Measurements from ENCODE around the gene WSB1.
"Not testable (repeated sequence)": the region's sequence is repeated elsewhere in the genome, so short reads cannot be mapped to it uniquely, and the experiment has no call there.

WSB1 gene, protein sequence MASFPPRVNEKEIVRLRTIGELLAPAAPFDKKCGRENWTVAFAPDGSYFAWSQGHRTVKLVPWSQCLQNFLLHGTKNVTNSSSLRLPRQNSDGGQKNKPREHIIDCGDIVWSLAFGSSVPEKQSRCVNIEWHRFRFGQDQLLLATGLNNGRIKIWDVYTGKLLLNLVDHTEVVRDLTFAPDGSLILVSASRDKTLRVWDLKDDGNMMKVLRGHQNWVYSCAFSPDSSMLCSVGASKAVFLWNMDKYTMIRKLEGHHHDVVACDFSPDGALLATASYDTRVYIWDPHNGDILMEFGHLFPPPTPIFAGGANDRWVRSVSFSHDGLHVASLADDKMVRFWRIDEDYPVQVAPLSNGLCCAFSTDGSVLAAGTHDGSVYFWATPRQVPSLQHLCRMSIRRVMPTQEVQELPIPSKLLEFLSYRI
- 268 to 426 reads per million in 2 donors for total RNA-seq

DNA sequence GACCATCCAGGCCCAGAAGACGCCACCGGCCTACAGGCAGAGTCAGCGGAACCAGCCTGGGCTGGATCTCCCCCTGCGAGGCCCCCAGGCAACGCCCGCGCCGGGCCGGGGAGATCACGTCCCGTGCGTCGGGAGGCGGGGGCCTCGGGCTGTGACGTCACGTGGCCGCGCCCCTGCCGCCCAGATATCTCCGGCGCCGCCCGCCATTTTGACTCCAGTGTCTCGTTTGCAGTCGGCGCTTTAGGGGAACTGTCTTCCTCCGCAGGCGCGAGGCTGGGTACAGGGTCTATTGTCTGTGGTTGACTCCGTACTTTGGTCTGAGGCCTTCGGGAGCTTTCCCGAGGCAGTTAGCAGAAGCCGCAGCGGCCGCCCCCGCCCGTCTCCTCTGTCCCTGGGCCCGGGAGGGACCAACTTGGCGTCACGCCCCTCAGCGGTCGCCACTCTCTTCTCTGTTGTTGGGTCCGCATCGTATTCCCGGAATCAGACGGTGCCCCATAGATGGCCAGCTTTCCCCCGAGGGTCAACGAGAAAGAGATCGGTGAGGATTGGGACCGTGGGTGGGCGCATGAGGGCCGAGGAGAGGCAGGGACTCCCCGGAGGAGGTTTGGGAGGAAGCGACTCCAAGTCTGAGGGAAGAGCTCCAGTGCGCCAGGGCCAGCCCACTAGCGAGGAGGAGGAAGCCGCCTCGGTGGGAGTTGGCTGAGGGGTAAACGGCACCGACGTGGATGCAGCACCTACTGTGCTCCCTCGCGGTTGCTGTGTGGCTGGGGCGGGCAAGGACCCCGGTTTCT is at the start of gene WSB1:
TSS of gene WSB1 (plus strand) at position 217 of the 791 bp plus-strand sequence. CDS start at position 499, 282 bp downstream.
- peak; percentile 86 for DNase-seq

DNA sequence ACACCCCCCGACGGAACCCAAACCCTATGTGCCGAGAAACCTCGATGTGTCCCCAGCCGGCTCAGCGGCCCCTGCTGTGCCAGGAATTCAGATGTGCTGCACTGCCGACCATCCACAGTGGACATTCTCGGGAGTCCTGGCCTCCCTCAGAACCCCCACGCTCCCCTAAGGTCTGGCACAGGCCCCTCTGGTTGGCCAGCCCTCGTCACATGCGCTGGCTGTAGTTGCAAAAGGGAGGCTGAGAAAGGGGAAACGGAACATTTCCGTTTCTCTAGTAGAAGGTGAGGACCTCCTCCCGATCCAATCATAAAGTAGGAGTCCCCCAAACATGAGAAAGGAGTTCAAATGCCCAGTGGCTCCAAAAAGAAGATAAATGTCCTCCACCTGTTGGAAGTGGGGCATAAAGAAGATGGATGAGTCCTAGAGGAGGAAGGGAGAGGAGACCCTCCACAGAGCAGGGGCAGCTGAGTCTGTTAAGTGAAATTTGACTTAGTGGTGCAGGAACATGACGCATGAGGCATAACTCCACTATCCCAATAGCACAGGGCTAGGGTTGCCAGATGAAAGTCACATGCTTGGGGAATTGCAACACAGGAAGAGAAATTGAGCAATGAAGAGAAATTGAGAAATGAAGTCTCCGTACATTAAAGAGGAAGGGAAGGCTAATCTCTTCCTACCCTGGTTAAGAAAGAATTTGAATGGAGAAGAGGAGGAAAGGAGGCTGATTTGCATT is 49.3 kb upstream of the WSB1 start:
- no peak for DNase-seq

GRCh38 chr17:27245230-27245696 is 48.7 kb upstream of the WSB1 start:
- no peak for DNase-seq

DNA sequence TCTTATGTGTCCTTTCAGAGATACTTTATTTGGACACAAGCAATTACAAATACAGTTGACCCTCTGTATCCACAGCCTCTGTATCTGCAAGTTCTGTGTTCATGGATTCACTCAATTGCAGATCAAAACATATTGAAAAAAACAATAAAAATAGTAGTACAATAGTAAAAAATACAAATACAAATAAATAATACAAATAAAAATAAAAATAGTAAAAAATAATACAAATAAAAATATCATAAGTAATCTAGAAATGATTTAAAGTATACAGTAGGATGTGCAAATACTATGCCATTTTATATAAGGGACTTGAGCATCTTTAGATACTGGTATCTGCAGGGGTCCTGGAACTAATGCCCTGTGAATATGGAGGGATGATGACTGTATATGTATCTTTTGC is 47.4 kb upstream of the WSB1 start:
- DNase-seq: no peak

DNA sequence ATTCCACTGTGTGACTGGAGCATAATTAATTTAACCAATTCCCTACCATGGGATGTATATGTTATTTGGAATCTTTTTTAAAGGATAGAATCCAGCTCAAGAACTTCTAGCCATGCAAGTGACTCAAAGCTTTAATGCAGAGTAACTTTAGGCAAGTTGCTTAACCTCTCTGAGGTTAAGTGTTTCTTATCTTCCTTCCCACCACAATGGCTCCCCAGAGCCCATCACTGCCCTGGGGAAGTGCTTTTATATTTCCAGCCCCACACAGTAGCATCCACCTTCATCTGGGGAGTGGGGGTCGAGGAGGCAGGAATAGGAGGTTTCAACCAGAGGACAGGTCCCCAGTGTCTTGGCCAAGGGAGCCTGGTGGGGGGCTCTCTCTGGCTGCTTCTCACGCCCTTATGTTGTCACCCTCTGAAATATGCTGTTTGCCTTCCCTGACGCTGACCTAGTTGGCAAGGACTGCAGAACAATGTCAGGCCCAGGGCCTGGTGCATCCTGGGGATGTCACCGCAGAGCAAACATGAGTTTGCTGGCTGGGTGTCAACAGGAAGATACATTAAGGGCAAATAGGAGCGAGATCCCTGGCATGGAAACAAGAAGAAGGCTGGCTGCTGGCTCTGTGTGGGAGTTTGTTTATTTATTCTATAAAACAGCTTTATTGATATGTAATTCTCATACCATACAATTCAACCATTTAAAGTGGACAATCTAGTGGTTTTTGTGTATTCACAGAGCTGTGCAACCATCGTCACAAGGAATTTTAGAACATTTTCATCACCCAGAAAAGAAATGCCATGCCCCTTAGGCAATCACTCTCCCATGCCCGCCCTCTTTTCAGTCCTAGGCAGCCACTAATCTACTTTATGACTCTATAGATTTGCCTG is 46.6 kb upstream of the WSB1 start:
- DNase-seq: no peak

GRCh38 chr17:27247958-27248342 is 46.0 kb upstream of the WSB1 start:
- DNase-seq: no peak

DNA sequence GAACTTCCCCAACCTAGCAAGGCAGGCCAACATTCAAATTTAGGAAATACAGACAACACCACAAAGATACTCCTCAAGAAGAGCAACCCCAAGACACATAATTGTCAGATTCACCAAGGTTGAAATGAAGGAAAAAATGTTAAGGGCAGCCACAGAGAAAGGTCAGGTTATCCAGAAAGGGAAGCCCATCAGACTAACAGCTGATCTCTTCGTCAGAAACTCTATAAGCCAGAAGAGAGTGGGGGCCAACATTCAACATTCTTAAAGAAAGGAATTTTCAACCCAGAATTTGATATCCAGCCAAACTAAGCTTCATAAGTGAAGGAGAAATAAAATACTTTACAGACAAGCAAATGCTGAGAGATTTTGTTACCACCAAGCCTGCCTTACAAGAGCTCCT is 43.1 kb upstream of the WSB1 start:
- not testable (repeated sequence) for DNase-seq

DNA sequence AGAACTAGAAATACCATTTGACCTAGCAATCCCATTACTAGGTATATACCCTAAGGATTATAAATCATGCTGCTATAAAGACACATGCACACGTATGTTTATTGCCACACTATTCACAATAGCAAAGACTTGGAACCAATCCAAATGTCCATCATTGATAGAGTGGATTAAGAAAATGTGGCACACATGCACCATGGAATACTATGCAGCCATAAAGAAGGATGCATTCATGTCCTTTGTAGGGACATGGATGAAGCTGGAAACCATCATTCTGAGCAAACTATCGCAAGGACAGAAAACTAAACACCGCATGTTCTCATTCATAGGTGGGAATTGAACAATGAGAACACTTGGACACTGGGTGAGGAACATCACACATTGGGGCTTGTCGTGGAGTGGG is 39.1 kb upstream of the WSB1 start:
- not testable (repeated sequence) for DNase-seq

DNA sequence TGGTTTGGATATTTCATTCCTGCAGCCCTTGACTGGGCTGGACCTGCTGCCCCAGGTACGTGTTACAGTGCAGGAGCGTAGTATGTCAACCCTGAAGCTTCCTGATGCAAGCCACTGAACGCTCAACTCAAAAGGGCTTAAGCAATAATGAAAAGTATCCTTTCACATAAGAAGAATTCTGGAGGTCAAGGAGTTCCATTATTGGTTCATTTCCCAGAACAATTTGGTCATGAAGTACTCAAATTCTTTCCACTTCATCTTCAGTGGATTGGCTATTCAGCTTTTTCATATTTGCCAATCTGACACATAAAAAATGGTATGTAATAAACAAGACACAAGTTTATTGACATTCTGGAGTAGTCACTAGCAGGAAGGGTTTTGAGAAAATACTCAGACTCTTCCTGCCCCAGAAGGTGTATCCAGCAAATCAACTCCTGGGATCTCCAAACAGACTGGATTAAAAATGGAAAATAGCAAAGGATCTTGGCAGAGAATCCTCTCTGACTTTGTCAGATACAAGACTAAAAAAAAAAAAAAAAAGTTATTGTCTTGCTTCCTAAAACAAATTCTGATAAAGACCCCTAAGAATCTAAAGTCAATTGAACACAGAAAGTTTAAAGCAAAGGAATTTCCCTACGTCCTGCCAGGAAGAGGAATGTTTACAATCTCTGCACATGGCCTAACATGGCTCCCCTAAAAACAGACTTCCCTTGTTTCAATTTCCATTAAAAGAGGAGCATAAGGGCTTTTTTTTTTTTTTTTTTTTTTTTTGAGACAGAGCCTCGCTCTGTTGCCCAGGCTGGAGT is 37.5 kb upstream of the WSB1 start:
- no peak for DNase-seq

DNA sequence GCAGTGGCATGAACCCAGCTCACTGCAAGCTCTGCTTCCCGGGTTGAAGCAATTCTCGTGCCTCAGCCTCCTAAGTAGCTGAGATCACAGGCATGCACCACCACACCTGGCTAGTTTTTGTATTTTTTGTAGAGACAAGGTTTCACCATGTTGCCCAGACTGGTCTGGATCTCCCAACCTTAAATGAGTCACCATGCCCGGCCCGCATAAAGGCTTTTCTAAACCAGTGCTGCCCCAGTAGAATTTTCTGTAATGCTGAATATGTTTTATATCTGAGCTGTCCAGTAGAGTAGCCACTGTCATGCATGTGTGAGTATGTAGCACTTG is 36.9 kb upstream of the WSB1 start:
- no peak for DNase-seq

DNA sequence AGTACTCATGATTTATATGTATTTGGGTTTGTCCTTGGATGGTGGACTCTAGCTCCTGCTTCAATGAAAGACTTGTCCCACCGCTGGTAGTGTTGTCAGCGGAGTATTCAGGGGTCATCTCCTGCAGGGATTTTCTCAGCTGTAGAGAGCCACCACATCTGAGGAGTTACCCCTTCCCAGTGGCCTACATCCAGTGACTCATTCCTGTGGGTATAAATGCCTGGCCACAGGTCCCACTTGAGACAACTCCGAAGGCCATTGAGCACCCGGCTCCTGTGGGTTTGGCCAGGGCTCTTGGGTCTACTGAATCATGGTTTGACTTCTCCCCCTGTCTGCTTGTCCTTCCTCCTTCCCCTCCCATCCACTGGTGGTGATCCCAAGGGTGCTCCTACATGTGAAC is 34.6 kb upstream of the WSB1 start:
- no peak for DNase-seq

- no peak for DNase-seq
Observed at GRCh38 chr17:27263386-27263785, 30.5 kb upstream of the WSB1 start.

DNA sequence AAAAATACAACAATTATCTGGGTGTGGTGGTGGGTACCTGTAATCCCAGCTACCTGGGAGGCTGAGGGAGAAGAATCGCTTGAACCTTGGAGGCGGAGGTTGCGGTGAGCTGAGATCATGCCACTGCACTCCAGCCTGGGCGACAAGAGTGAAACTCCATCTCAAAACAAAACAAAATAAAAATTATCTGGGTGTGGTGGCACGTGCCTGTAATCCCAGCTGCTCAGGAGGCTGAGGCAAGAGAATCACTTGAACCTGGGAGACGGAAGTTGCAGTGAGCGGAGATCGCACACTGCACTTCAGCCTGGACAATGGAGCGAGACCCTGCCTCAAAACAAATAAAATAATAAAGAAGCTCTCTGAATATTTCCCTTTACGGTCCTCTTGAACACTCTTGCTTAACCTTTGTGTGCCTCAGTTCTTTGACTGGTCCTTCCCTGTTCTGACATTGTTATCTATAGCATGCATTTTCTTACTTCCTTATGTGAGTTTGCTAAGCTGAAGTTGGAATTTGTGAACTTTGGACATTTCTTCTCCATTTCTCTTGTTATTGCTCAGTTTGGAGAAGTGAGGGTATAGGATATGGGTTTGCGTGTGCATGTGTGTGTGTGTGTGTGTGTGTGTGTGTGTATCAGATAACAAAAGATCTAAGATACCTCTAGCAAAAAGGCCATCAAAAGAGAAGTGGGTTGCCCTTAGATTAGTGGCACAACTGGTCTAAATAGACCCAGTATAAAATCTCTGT is 29.7 kb upstream of the WSB1 start:
- DNase-seq: no peak

- no peak for DNase-seq
Observed at GRCh38 chr17:27265333-27265732, 28.6 kb upstream of the WSB1 start.

- DNase-seq: no peak
Observed at GRCh38 chr17:27266228-27266627, 27.7 kb upstream of the WSB1 start.

GRCh38 chr17:27268394-27269085 is 25.4 kb upstream of the WSB1 start:
- DNase-seq: no peak

DNA sequence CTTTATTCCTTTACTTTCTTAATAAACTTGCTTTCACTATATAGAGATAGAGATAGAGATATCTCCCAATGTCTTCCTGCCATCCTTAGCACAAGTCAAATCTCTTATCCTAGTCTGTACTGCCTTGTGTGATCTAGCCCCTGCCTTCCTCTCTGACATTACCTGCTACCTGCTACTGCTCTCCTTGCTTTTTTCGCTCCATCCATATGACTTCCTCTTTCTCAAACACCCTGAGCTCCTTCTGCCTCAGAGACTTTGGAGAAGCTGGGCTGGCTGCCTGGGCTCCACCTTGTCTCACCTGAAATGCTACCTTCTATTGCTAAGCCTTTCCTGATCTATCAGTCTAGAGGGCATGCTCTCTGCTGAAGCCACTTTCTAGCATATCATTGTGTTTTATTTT is 24.7 kb upstream of the WSB1 start:
- DNase-seq: no peak

DNA sequence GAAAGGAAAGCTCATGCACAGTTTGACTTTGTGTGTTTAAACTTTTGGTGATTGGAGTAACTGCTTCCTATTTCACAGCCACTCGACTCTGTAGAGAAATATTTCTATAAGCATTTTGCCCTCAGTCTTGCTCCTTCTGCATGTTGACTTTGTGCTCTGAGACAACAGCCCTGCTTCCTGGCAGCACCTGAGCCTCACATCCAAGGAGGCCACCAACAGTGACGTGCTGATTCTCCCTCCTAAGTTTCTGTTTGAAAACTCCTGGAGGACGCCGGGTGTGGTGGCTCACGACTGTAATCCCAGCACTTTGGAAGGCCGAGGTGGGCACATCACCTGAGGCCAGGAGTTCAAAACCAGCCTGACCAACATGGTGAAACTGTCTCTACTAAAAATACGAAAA is 23.9 kb upstream of the WSB1 start:
- DNase-seq: no peak

GRCh38 chr17:27276653-27277156 is 17.2 kb upstream of the WSB1 start:
- DNase-seq: no peak

GRCh38 chr17:27279132-27279531 is 14.8 kb upstream of the WSB1 start:
- DNase-seq: not testable (repeated sequence)

All from activated gamma-delta T cell (primary cell).